ENCODE measurements around the gene CHURC1.

DNA sequence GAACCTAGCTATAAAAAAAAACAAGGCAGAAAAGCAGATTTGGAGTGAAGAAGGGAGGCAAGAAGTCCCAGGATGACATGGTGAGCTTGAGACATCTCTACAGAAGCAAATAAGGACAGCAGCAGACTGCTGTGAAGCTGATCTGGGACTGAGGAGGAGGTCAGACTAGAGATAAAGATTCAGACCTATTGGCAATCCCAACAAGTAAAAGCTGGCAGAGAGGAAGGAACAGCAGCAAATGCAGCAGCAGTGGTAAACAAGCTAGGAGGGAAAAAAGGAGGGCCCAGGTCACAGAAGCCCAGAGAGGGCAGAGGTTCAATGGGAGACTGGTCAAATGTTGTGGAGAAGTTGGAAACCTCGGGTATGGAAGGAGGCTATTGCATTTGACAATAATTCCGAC, 45.9 kb upstream of the CHURC1 start:
- TF ChIP-seq EZH2 (IDR thresholded peaks at IDR 0.05; ENCODE audit: borderline replicate concordance, low read length): no peak
- TF ChIP-seq, protein P1, sequence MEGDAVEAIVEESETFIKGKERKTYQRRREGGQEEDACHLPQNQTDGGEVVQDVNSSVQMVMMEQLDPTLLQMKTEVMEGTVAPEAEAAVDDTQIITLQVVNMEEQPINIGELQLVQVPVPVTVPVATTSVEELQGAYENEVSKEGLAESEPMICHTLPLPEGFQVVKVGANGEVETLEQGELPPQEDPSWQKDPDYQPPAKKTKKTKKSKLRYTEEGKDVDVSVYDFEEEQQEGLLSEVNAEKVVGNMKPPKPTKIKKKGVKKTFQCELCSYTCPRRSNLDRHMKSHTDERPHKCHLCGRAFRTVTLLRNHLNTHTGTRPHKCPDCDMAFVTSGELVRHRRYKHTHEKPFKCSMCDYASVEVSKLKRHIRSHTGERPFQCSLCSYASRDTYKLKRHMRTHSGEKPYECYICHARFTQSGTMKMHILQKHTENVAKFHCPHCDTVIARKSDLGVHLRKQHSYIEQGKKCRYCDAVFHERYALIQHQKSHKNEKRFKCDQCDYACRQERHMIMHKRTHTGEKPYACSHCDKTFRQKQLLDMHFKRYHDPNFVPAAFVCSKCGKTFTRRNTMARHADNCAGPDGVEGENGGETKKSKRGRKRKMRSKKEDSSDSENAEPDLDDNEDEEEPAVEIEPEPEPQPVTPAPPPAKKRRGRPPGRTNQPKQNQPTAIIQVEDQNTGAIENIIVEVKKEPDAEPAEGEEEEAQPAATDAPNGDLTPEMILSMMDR (conservative IDR thresholded peaks at IDR 0.05 in 1 of 2, IDR thresholded peaks at IDR 0.05 in 1 of 2; ENCODE audit: extremely low read depth in 1 of 2, insufficient read depth in 1 of 2, low read depth in 1 of 2, low read length in 2 of 2): no peak
